Smooth muscle cell (in vitro differentiated cells): ENCODE measurements around the gene CCL1. TPM values are rescaled to one million over a fixed set of nuclear protein-coding genes. Genes with fewer than 3 reads are reported as not detected.

ENCODE experiments used
- DNase-seq: peaks from one replicate; lab custom pipeline; 2025; ENCODE audit not compliant: unreplicated experiment; lab: John Stamatoyannopoulos, UW
- H2AFZ ChIP-seq: fragments of 200-600 bp; sonication (generic); 2 replicates; pipeline ENCODE4 v1.6.0; 2016; ENCODE audit warnings: antibody characterized with exemption, low read depth, mild to moderate bottlenecking
- H3F3A ChIP-seq: fragments of 200-600 bp; sonication (generic); 2 replicates; pipeline ENCODE4 v1.6.0; 2017; ENCODE audit warnings: antibody characterized with exemption, low read depth
- H3K27ac ChIP-seq: fragments of 200-600 bp; sonication (generic); 2 replicates; pipeline ENCODE4 v1.5.1; 2016; ENCODE audit warnings: low read depth, mild to moderate bottlenecking
- H3K27me3 ChIP-seq: fragments of 200-600 bp; sonication (generic); 2 replicates; pipeline ENCODE4 v1.6.1; 2016; ENCODE audit warnings: low read depth, mild to moderate bottlenecking
- H3K36me3 ChIP-seq: fragments of 200-600 bp; sonication (generic); 2 replicates; pipeline ENCODE4 v1.5.1; 2016; ENCODE audit warnings: low read depth
- H3K4me1 ChIP-seq: fragments of 200-600 bp; sonication (generic); 2 replicates; pipeline ENCODE4 v1.5.1; 2016; ENCODE audit warnings: low read depth
- H3K4me2 ChIP-seq: fragments of 200-600 bp; sonication (generic); 2 replicates; pipeline ENCODE4 v1.6.0; 2016; ENCODE audit warnings: mild to moderate bottlenecking
- H3K4me3 ChIP-seq: fragments of 200-600 bp; sonication (generic); 2 replicates; pipeline ENCODE4 v1.5.1; 2016; ENCODE audit warnings: mild to moderate bottlenecking
- H3K79me2 ChIP-seq: fragments of 200-600 bp; sonication (generic); 2 replicates; pipeline ENCODE4 v1.6.0; 2016; ENCODE audit warnings: low read depth, mild to moderate bottlenecking
- H3K9ac ChIP-seq: fragments of 200-600 bp; sonication (generic); 2 replicates; pipeline ENCODE4 v1.6.0; 2016; ENCODE audit warnings: low read depth
- H3K9me3 ChIP-seq: fragments of 200-600 bp; sonication (generic); replicated peaks from 2 replicates; pipeline ENCODE4 v1.5.1; 2016; ENCODE audit warnings: low read depth
- H4K20me1 ChIP-seq: fragments of 200-600 bp; sonication (generic); 2 replicates; pipeline ENCODE4 v1.6.0; 2016; ENCODE audit warnings: low read depth
- WGBS: methylation state at CpG from one replicate; pipeline ENCODE4 v1.1.7; 2016; ENCODE audit warnings: low lambda C conversion rate; 5-methylcytosine and 5-hydroxymethylcytosine counted together
- polyA plus RNA-seq: library from polyadenylated mRNA; unstranded; fragments of >200 nt; fragmentation: Nextera tagmentation; extraction: Ambion mirVana; gene quantifications from 2 replicates; pipeline ENCODE4 v1.2.1, GENCODE V29; 2016
- total RNA-seq: library from RNA; depleted of rRNA; stranded (reverse); fragments of >200 nt; gene quantifications from 2 replicates; pipeline ENCODE4 v1.2.3, GENCODE V29; 2014
- TF ChIP-seq, protein P1 (sequence below): fragments of 200-600 bp; sonication (generic); IDR thresholded peaks from 2 replicates; pipeline ENCODE4 v1.5.1; 2017; ENCODE audit warnings: borderline replicate concordance, mild to moderate bottlenecking, antibody characterized with exemption; ENCODE audit not compliant: insufficient read depth, poor library complexity, severe bottlenecking

Gene CCL1
- total and polyA plus RNA-seq, 2 experiments from 2014 or later = not detected

DNA sequence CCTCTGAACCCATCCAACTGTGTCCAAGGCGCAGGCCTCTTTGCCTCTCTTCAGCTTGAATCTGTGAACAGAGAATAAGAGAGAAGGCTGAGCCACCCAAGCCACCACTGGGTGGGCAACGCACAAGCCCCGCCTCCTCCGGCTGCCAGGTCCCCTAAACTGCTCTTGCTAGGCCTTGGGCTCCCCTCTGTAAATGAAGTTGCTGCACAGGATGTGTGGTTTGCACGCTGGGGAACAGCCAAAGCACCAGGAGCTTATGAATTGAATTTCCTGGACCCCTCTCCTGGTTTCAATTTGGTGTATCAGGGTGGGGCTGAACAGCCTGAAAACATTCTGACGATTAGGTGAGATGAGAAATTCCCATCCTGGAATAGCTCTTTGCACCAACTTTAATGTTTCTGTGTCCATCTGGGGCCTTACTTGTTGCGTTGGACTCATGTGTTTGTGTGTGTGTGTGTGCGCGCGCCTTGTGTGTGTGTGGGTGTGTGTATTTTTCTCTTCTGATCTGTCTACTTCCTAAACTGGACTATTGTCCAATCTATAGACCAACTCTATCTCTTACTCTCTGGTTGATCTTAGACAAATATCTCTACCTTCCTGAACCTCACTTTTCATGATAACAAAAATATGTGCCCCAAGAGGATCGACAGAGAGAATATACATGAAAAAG, 2.3 kb downstream of the CCL1 start:
- H3K36me3 ChIP-seq = no peaks in the 10 kb centered on the region
- no peaks in the 10 kb centered on the region for H3F3A ChIP-seq
- no peak overlapping the region for H3K27ac ChIP-seq
- WGBS = 89% methylated on average over 11 of the region's 11 CpGs
- H3K4me3 ChIP-seq = no peak overlapping the region
- H3K4me1 ChIP-seq = no peaks in the 10 kb centered on the region
- no peaks in the 10 kb centered on the region for H3K9me3 ChIP-seq
- no peak overlapping the region for H2AFZ ChIP-seq
- no peaks in the 10 kb centered on the region for H3K79me2 ChIP-seq
- no peak overlapping the region for H3K4me2 ChIP-seq
- no peaks in the 10 kb centered on the region for H4K20me1 ChIP-seq
- H3K9ac ChIP-seq = no peak overlapping the region
- peaks cover 8% of the 10 kb centered on the region for H3K27me3 ChIP-seq
- TF ChIP-seq, protein P1, sequence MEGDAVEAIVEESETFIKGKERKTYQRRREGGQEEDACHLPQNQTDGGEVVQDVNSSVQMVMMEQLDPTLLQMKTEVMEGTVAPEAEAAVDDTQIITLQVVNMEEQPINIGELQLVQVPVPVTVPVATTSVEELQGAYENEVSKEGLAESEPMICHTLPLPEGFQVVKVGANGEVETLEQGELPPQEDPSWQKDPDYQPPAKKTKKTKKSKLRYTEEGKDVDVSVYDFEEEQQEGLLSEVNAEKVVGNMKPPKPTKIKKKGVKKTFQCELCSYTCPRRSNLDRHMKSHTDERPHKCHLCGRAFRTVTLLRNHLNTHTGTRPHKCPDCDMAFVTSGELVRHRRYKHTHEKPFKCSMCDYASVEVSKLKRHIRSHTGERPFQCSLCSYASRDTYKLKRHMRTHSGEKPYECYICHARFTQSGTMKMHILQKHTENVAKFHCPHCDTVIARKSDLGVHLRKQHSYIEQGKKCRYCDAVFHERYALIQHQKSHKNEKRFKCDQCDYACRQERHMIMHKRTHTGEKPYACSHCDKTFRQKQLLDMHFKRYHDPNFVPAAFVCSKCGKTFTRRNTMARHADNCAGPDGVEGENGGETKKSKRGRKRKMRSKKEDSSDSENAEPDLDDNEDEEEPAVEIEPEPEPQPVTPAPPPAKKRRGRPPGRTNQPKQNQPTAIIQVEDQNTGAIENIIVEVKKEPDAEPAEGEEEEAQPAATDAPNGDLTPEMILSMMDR = no peak
- no peak for DNase-seq

DNA sequence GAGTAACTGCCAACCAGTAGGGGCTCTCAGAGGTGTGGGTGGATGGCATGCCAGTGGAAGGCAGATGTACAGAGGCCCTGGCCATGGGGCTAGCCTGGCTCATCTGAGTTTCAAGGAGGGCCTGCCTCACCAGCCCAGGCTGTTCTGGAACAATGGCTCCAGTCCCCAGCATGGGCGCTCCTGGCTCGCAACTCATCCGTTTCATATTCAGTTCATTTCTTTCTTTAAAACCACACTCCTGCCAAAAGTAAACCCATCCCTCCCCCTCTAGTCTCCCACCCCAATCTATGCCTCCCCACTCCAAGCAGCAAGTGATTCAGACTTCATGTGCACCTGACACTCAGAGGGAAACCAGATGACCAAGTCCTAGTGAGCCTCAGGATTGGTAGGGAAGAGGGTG, 4.4 kb downstream of the CCL1 start:
- H4K20me1 ChIP-seq = no peaks in the 10 kb centered on the region
- H3K4me1 ChIP-seq = no peaks in the 10 kb centered on the region
- H3K27me3 ChIP-seq = peaks cover 6% of the 10 kb centered on the region
- H3K9me3 ChIP-seq = no peaks in the 10 kb centered on the region
- WGBS = 100% methylated on average over 3 of the region's 3 CpGs
- DNase-seq = no peak
- no peak overlapping the region for H3K4me3 ChIP-seq
- H3K36me3 ChIP-seq = no peaks in the 10 kb centered on the region
- H3K4me2 ChIP-seq = no peak overlapping the region
- no peak overlapping the region for H3K27ac ChIP-seq
- H3K79me2 ChIP-seq = no peaks in the 10 kb centered on the region
- no peaks in the 10 kb centered on the region for H3F3A ChIP-seq
- TF ChIP-seq, protein P1 = no peak
- H3K9ac ChIP-seq = no peak overlapping the region
- no peak overlapping the region for H2AFZ ChIP-seq

DNA sequence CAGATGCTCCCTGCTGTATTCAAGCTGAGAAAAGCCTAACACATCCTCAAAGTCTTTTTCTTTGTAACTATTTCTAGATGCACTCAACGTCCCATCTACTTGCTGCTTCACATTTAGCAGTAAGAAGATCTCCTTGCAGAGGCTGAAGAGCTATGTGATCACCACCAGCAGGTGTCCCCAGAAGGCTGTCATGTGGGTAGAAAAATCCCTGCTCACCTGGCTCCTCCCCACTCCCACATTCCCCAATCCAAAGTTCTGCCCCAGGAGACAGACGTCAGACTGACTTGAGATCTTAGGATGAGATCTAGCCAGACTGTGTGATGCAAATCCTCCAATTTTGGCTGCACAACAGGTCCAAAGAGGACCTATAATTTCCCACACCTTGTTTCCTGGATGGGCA, 5.6 kb downstream of the CCL1 start:
- H3K9ac ChIP-seq = no peak overlapping the region
- H3K27me3 ChIP-seq = no peaks in the 10 kb centered on the region
- H3K36me3 ChIP-seq = no peaks in the 10 kb centered on the region
- H4K20me1 ChIP-seq = no peaks in the 10 kb centered on the region
- DNase-seq = no peak
- no peak overlapping the region for H3K27ac ChIP-seq
- no peaks in the 10 kb centered on the region for H3F3A ChIP-seq
- no peaks in the 10 kb centered on the region for H3K9me3 ChIP-seq
- H3K4me1 ChIP-seq = no peaks in the 10 kb centered on the region
- no peak overlapping the region for H3K4me2 ChIP-seq
- H2AFZ ChIP-seq = no peak overlapping the region
- 56% methylated on average over 2 of the region's 2 CpGs for WGBS
- no peak overlapping the region for H3K4me3 ChIP-seq
- H3K79me2 ChIP-seq = no peaks in the 10 kb centered on the region
- TF ChIP-seq, protein P1 = no peak

DNA sequence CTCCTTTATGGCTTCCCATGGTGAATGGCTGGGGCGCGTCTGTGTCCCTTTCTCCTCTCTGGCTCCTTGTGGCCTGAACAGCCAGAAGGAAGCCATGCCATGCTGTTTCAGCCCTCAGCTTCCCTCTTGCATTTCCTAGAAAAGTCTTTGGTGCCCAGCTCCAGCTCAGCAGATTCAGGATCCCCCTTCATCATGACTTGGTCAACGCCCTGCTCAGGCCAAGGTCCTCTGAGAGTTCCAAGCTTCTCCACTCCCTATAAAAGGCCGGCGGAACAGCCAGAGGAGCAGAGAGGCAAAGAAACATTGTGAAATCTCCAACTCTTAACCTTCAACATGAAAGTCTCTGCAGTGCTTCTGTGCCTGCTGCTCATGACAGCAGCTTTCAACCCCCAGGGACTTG, 6.8 kb downstream of the CCL1 start, which contains the start of gene CCL13:
CCL13 (plus strand) TSS at position 287 of the 400 bp plus-strand sequence; CDS start at position 334, 47 bp downstream.
- no peaks in the 10 kb centered on the region for H3K36me3 ChIP-seq

More for the DNA sequence above, 6.8 kb downstream of the CCL1 start, which contains the start of gene CCL13:
- TF ChIP-seq, protein P1 = no peak
- Histone ChIP-seq H3K27ac (no peak within 1 kb of the TSS), H3K27me3 (no peaks in the 10 kb centered on the region), H3K4me3 (no peak within 1 kb of the TSS), H3K9me3 (no peaks in the 10 kb centered on the region), H3K4me1 (no peaks in the 10 kb centered on the region), H4K20me1 (no peaks in the 10 kb centered on the region), H3K9ac (no peak within 1 kb of the TSS), H3K4me2 (no peak within 1 kb of the TSS), H3F3A (no peaks in the 10 kb centered on the region), H3K79me2 (no peaks in the 10 kb centered on the region), H2AFZ (no peak within 1 kb of the TSS)
- DNase-seq = no peak
- WGBS = 97% methylated on average over 5 of the region's 5 CpGs
